Ovary (tissue), 9 donors: Measurements from ENCODE around the gene TFCP2. TPM values are rescaled to one million over a fixed set of nuclear protein-coding genes. Genes with fewer than 3 reads are reported as not detected.

Source experiments
- DNase-seq, 5 donors: peaks; one replicate each; pipeline ENCODE4 v3.0.0-alpha.2; 2019 to 2020
- H3K27ac ChIP-seq, 2 donors: fragments of 200-600 bp; one replicate each; pipeline versions ENCODE4 v1.5.1 to v1.8.0; 2019 to 2022
- H3K27me3 ChIP-seq: fragments of 200-600 bp; one replicate; pipeline ENCODE4 v1.8.0; 2022
- H3K36me3 ChIP-seq: fragments of 200-600 bp; sonication (generic); one replicate; pipeline ENCODE4 v1.5.1; 2019
- H3K4me1 ChIP-seq: one replicate; pipeline ENCODE4 v1.8.1; 2013; ENCODE audit warnings: mild to moderate bottlenecking, moderate library complexity; ENCODE audit not compliant: insufficient read depth
- H3K4me3 ChIP-seq: fragments of 200-600 bp; sonication (generic); one replicate; pipeline ENCODE4 v1.5.1; 2017
- H3K9me3 ChIP-seq, 2 donors: fragments of 200-600 bp in 1 of 2; sonication (generic) in 1 of 2; one replicate each; pipeline versions ENCODE4 v1.5.1 to v1.8.1; 2013 to 2019; ENCODE audit warnings: mild to moderate bottlenecking in 1 of 2, moderate library complexity in 1 of 2
- EP300 ChIP-seq: sonication (generic); formaldehyde crosslinking; IDR thresholded peaks from one replicate; pipeline ENCODE4 v1.6.1; 2017; ENCODE audit warnings: antibody characterized with exemption
- POLR2A ChIP-seq: fragments of 450-650 bp; IDR thresholded peaks from one replicate; pipeline ENCODE4 v1.6.1; 2017; ENCODE audit warnings: antibody characterized with exemption, mild to moderate bottlenecking, moderate library complexity
- WGBS, 3 donors: extraction: QIAGEN DNeasy Blood & Tissue Kit in 1 of 3; methylation state at CpG; one replicate each; pipeline versions ENCODE4 v1.1.5 to v1.1.7; 2013 to 2017; 5-methylcytosine and 5-hydroxymethylcytosine counted together
- intact Hi-C, 4 donors: fragments of 100-400 bp; cut with DNase I; formaldehyde crosslinking; loops; one replicate each; pipeline versions ENCODE4 v1.11.0 to v1.15.1; 2022 to 2023
- polyA plus RNA-seq, 2 donors: library from polyadenylated mRNA; stranded (reverse); fragments of 200-250 nt in 1 of 2; fragments of 350-450 nt in 1 of 2; fragmentation: Illumina TruSeq in 1 of 2; extraction: RNeasy Lipid Tissue Mini Kit (QIAGEN cat#74804) in 1 of 2; gene quantifications; one replicate each; pipeline ENCODE4 v1.2.3, GENCODE V29; 2013 to 2014
- total RNA-seq, 7 donors: library from RNA; depleted of rRNA in 2 of 7; stranded (reverse); fragments of >200 nt in 2 of 7; fragmentation: NEBNext Ultra II Directional in 3 of 7; extraction: Animal tissue kit (Norgen Biotek cat#: 25700) in 3 of 7; gene quantifications; one replicate each; pipeline versions ENCODE4 v1.1.0 to v1.2.4, GENCODE V29; 2016 to 2023
- TF ChIP-seq, protein P1 (sequence below), 3 donors: fragments of 450-650 bp in 2 of 3; fragments of 200-600 bp in 1 of 3; IDR thresholded peaks; one replicate each; pipeline versions ENCODE4 v1.5.1 to v1.8.0; 2016 to 2022; ENCODE audit warnings: antibody characterized with exemption in 3 of 3, mild to moderate bottlenecking in 1 of 3
- donor health status: DM: no; HTN: no; CAD: no; lungs with moderate emphysema.
- donor health status: DM: no; HTN: no; CAD: no.
- donor health status: Bipolar disorder and iron deficiency.
- donor health status: DM: yes; HTN: yes; CAD: no.
- donor health status: DM: no; HTN: no; CAD: no.
- donor health status: DM: yes; HTN: yes; CAD: no.

The TFCP2 gene
- total and polyA plus RNA-seq, 9 donors, result 10.5 to 32.0 (median 22.7) TPM

DNA sequence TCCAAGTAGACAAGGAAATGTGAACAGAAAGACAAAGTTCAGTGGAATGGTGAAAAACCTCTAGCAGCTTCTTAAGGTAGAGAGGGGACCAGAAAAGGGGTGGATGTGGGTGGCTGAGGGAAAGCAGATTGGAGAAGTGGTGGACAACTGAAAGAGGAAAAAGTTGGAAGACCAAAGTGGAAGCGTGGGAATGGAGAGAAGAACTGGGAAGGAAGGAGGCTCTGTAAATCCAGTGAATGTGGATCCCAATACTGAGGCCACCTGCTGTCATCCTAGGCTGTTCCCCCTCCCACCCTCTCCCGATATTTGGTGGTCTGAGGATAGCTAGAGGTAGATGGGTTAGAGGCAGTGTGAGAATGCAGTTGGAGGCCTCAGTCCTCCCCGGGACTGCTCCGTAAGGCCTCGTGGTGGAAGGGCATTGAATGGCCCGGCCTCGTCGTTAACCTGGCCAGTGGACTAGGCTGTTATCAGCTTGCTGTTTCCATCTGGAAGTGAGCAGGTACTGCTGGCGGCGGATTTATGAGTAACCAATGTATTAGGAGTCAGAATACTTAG, 45.7 kb upstream of the TFCP2 start:
- intact Hi-C loops, result no loop called here
- WGBS, 3 donors, result 29 to 51% (median 42%) methylated on average over 10 of the region's 10 CpGs
- H3K4me3 ChIP-seq, result peak overlapping the region; percentile 64
- no peaks in the 10 kb centered on the region for H3K9me3 ChIP-seq
- H3K4me1 ChIP-seq, result peaks cover 11% of the 10 kb centered on the region
- no peaks in the 10 kb centered on the region for H3K27me3 ChIP-seq
- no peaks in the 10 kb centered on the region for H3K36me3 ChIP-seq
- peak in 3 of 5 donors; percentile 33 to 50 (median 39) for DNase-seq
- peak overlapping the region; percentile 98 to 99 for H3K27ac ChIP-seq
- TF ChIP-seq POLR2A (no peak), EP300 (no peak)
- TF ChIP-seq, protein P1, sequence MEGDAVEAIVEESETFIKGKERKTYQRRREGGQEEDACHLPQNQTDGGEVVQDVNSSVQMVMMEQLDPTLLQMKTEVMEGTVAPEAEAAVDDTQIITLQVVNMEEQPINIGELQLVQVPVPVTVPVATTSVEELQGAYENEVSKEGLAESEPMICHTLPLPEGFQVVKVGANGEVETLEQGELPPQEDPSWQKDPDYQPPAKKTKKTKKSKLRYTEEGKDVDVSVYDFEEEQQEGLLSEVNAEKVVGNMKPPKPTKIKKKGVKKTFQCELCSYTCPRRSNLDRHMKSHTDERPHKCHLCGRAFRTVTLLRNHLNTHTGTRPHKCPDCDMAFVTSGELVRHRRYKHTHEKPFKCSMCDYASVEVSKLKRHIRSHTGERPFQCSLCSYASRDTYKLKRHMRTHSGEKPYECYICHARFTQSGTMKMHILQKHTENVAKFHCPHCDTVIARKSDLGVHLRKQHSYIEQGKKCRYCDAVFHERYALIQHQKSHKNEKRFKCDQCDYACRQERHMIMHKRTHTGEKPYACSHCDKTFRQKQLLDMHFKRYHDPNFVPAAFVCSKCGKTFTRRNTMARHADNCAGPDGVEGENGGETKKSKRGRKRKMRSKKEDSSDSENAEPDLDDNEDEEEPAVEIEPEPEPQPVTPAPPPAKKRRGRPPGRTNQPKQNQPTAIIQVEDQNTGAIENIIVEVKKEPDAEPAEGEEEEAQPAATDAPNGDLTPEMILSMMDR (IDR thresholded peaks at IDR 0.05), result no peak

DNA sequence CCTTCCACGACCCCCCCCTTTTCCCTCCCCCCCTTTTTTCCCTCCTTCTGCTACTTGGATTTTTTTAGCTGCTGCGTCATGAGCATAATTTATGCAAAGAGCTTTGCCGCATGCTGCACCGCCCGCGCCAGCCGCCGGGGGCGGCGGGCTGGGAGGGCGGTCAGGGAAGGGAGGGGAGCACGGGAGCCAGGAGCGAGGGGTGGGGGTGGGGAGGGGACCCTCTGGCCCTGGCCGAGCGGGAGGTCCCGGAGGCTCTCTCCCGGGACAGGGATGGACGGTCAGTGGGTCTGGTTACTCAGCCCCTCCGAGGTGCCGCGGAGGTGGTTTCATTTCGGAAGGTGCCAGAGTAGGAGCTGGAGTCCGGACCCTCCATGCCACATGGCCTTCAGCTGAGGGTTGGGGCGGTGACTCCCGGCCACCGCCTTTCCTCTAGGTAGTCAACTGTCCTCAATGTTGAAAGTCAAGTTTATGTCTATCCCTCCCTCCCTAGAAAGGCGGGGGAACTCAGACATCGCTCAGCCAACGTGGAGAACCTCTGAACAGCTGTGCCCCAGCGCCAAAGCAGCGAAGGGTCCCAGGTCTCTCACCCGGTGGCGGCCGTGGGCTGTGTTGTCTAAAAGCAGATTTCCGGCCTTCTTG, 45.2 kb upstream of the TFCP2 start, which contains the start of gene POU6F1:
TSS of gene POU6F1 (minus strand) at position 95 of the 639 bp plus-strand sequence. CDS start 11,226 bp downstream, outside the sequence.
- DNase-seq, result peak; percentile 77 to 86 (median 84)
- intact Hi-C loops, result loop anchor here in 1 of 4 donors (2.0 kb wide), 1 partner anchor 45 kb away; the partner anchor contains the start of gene TFCP2
- Histone ChIP-seq H3K9me3 (no peaks in the 10 kb centered on the region), H3K36me3 (no peaks in the 10 kb centered on the region), H3K4me3 (peak within 1 kb of the TSS; percentile 64), H3K4me1 (peaks cover 11% of the 10 kb centered on the region), H3K27me3 (no peaks in the 10 kb centered on the region), H3K27ac (peak within 1 kb of the TSS; percentile 98 to 99)
- peak; percentile 52 for TF ChIP-seq POLR2A
- TF ChIP-seq, protein P1 (IDR thresholded peaks at IDR 0.05), result peak; percentile 34 to 39 (median 37)
- peak; percentile 9 for TF ChIP-seq EP300
- WGBS, 3 donors, result 1 to 2% (median 1%) methylated on average over 27 to 35 of the region's 35 CpGs

DNA sequence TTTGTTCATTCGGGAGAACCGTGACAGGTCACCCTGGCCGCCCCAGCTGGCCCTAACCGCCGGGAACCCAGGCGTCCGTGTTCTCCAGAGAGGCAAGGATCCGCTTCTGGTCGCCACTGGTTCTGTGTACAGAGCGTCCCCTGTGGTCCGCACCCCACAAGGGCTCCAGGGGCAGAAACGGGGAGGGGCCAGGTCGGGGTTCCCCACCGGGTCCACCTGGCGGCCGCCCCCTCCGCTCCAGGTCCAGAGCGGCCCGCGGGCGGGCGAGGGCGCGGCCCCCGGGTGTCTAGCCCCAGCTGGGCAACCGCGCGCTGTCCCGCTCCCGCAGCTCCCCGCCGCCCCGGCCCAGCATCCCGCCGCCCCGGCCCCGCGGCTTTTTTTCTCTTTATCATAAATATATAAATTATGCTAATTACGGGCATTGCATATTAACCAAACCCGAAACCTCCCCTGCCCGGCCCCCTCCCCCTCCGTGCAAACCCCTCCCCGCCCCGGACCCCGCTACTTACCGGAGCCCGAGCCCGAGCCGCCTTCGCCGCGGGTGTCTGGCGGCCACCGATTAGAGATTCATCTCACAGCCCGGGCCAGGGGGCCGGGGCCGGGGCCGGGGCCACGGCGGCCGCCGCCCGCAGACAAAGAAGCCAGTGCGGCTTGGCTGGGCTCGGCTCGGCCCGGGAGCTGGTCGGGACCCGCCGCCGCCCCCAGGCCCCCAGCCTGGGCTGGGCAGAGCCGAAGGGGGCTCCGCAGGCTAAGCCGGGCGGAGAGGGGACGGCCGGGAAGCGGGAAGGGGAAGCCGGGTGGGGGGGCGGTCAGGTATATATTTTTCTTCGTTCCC, 44.4 kb upstream of the TFCP2 start:
- intact Hi-C loops, result loop anchor here in 1 of 4 donors (2.0 kb wide), 1 partner anchor 45 kb away; the partner anchor contains the start of gene TFCP2
- peak; percentile 65 to 80 (median 74) for DNase-seq

More for the DNA sequence above, 44.4 kb upstream of the TFCP2 start:
- Histone ChIP-seq H3K27ac (peak overlapping the region; percentile 98 to 99), H3K36me3 (no peaks in the 10 kb centered on the region), H3K27me3 (no peaks in the 10 kb centered on the region), H3K4me1 (peaks cover 9% of the 10 kb centered on the region), H3K9me3 (no peaks in the 10 kb centered on the region), H3K4me3 (peak overlapping the region; percentile 64)
- TF ChIP-seq EP300 (no peak), POLR2A (no peak)
- TF ChIP-seq, protein P1 (IDR thresholded peaks at IDR 0.05), result peak in 2 of 3 donors; percentile 30 to 31
- 0 to 1% (median 1%) methylated on average over 63 to 81 of the region's 81 CpGs for WGBS, 3 donors
